OCI-LY3 (cell line): Measurements from ENCODE around the gene NECAB2.

Experiments
- H2AFZ ChIP-seq: fragments of 200-600, 300-600 bp; shearing (Covaris generic); 2 replicates; pipeline ENCODE4 v1.6.0; 2014; ENCODE audit warnings: antibody characterized with exemption, low read depth, low read length
- H3K27ac ChIP-seq: fragments of 200-600, 300-600 bp; sonication (generic); 2 replicates; pipeline ENCODE4 v1.5.1; 2014; ENCODE audit warnings: mild to moderate bottlenecking, low read length, moderate library complexity, mixed read lengths
- H3K27me3 ChIP-seq: fragments of 200-600, 300-600 bp; sonication (generic); 2 replicates; pipeline ENCODE4 v1.6.1; 2014; ENCODE audit warnings: low read depth, low read length, mixed read lengths
- H3K36me3 ChIP-seq: fragments of 200-600, 300-600 bp; sonication (generic); replicated peaks from 2 replicates; pipeline ENCODE3; 2014; ENCODE audit warnings: low read depth, low read length, mixed read lengths
- H3K4me1 ChIP-seq: fragments of 300-600, 200-600 bp; sonication (generic); 2 replicates; pipeline ENCODE4 v1.6.1; 2014; ENCODE audit warnings: low read length, mixed read lengths
- H3K4me2 ChIP-seq: fragments of 200-600, 300-600 bp; sonication (generic); 2 replicates; pipeline ENCODE4 v1.6.1; 2014; ENCODE audit warnings: low read length, mixed read lengths
- H3K4me3 ChIP-seq: fragments of 300-600, 200-600 bp; sonication (generic); 2 replicates; pipeline ENCODE4 v1.5.1; 2014; ENCODE audit warnings: antibody characterized with exemption, mild to moderate bottlenecking, low read length, moderate library complexity
- H3K79me2 ChIP-seq: fragments of 300-600, 200-600 bp; shearing (Covaris generic); 2 replicates; pipeline ENCODE4 v1.6.1; 2014; ENCODE audit warnings: mild to moderate bottlenecking, low read length, mixed read lengths
- H3K9ac ChIP-seq: fragments of 300-600, 200-600 bp; shearing (Covaris generic); 2 replicates; pipeline ENCODE4 v1.6.0; 2014; ENCODE audit warnings: mild to moderate bottlenecking, low read length, moderate library complexity
- H3K9me3 ChIP-seq: fragments of 200-600, 300-600 bp; shearing (Covaris generic); 2 replicates; pipeline ENCODE4 v1.6.1; 2014; ENCODE audit warnings: low read length, mixed read lengths; ENCODE audit not compliant: insufficient read depth
- H4K20me1 ChIP-seq: fragments of 200-600, 300-600 bp; sonication (generic); 2 replicates; pipeline ENCODE4 v1.6.1; 2016; ENCODE audit warnings: low read length, mixed read lengths; ENCODE audit not compliant: insufficient read depth
- CTCF ChIP-seq: fragments of 200-600, 300-600 bp; sonication (generic); IDR thresholded peaks from 2 replicates; pipeline ENCODE4 v1.5.1; 2014; ENCODE audit warnings: antibody characterized with exemption, low read length, low read depth
- EZH2phosphoT487 ChIP-seq: fragments of 200-600 bp; shearing (Covaris generic); IDR thresholded peaks from 2 replicates; pipeline ENCODE4 v1.6.1; 2018; ENCODE audit warnings: antibody characterized with exemption, mixed run types, low read depth

The NECAB2 gene

GRCh38 chr16:83932304-83932703, 35.7 kb upstream of the NECAB2 start:
- no peaks in the 10 kb centered on the region for H4K20me1 ChIP-seq
- H3K27ac ChIP-seq = no peak overlapping the region
- no peak overlapping the region for H3K4me3 ChIP-seq
- H3K4me1 ChIP-seq = no peaks in the 10 kb centered on the region
- no peak overlapping the region for H2AFZ ChIP-seq
- H3K9ac ChIP-seq = no peak overlapping the region
- H3K36me3 ChIP-seq = no peaks in the 10 kb centered on the region
- H3K4me2 ChIP-seq = no peak overlapping the region
- H3K27me3 ChIP-seq = 0 out of 2 replicates have a peak, but pooled peaks cover 5% of the 10 kb centered on the region
- H3K9me3 ChIP-seq = no peaks in the 10 kb centered on the region
- TF ChIP-seq CTCF = no peak
- TF ChIP-seq EZH2phosphoT487 = no peak
- H3K79me2 ChIP-seq = no peaks in the 10 kb centered on the region

- no peaks in the 10 kb centered on the region for H3K4me1 ChIP-seq
- no peaks in the 10 kb centered on the region for H3K9me3 ChIP-seq
- TF ChIP-seq CTCF (no peak), EZH2phosphoT487 (no peak)
- no peak overlapping the region for H3K4me2 ChIP-seq
- H3K79me2 ChIP-seq = no peaks in the 10 kb centered on the region
- no peaks in the 10 kb centered on the region for H4K20me1 ChIP-seq
- no peak overlapping the region for H3K27ac ChIP-seq
- no peak overlapping the region for H3K9ac ChIP-seq
- no peaks in the 10 kb centered on the region for H3K36me3 ChIP-seq
- no peak overlapping the region for H2AFZ ChIP-seq
- no peak overlapping the region for H3K4me3 ChIP-seq
- 0 out of 2 replicates have a peak, but pooled peaks cover 9% of the 10 kb centered on the region for H3K27me3 ChIP-seq
Measured at GRCh38 chr16:83932955-83933673, 34.9 kb upstream of the NECAB2 start.

- no peaks in the 10 kb centered on the region for H3K79me2 ChIP-seq
- no peak overlapping the region for H3K9ac ChIP-seq
- no peak overlapping the region for H3K4me2 ChIP-seq
- 0 out of 2 replicates have a peak, but pooled peaks cover 9% of the 10 kb centered on the region for H3K27me3 ChIP-seq
- no peak overlapping the region for H3K4me3 ChIP-seq
- H3K27ac ChIP-seq = no peak overlapping the region
- no peaks in the 10 kb centered on the region for H3K9me3 ChIP-seq
- no peaks in the 10 kb centered on the region for H3K4me1 ChIP-seq
- no peaks in the 10 kb centered on the region for H4K20me1 ChIP-seq
- TF ChIP-seq EZH2phosphoT487 (no peak), CTCF (no peak)
- H2AFZ ChIP-seq = no peak overlapping the region
- H3K36me3 ChIP-seq = no peaks in the 10 kb centered on the region
Measured at GRCh38 chr16:83933885-83934683, 34.0 kb upstream of the NECAB2 start.

- Histone ChIP-seq H3K9me3 (no peaks in the 10 kb centered on the region), H3K4me2 (no peak overlapping the region), H3K4me1 (no peaks in the 10 kb centered on the region), H3K36me3 (no peaks in the 10 kb centered on the region), H3K79me2 (no peaks in the 10 kb centered on the region), H3K27me3 (0 out of 2 replicates have a peak, but pooled peaks cover 9% of the 10 kb centered on the region), H4K20me1 (no peaks in the 10 kb centered on the region), H3K9ac (no peak overlapping the region), H2AFZ (no peak overlapping the region), H3K4me3 (no peak overlapping the region), H3K27ac (no peak overlapping the region)
- TF ChIP-seq EZH2phosphoT487 (no peak), CTCF (no peak)
Measured at GRCh38 chr16:83934684-83934977, 33.4 kb upstream of the NECAB2 start.
